WTC11 (cell line): ENCODE measurements around the gene AADAC. TPM values are rescaled to one million over a fixed set of nuclear protein-coding genes. Genes with fewer than 3 reads are reported as not detected.
A peak's percentile ranks its signal among the peaks of the same experiment; 100 is the strongest.

ENCODE experiments used
- ATAC-seq: fragments of 200-7000 bp; cut with Tn5 transposase; 2 replicates; pipeline ENCODE4 v1.10.0; 2021; ENCODE audit warnings: mild to moderate bottlenecking, moderate library complexity
- CTCF ChIA-PET: fragments of 300-600 bp; sonication (Branson Sonifier 250); formaldehyde crosslinking; loops from one replicate; lab custom pipeline; 2021; ENCODE audit warnings: antibody characterized with exemption; lab: Charles Lee
- POLR2A ChIA-PET: fragments of 350-600 bp; sonication (Branson Sonifier 250); formaldehyde crosslinking; loops from one replicate; lab custom pipeline; 2021; ENCODE audit warnings: antibody characterized with exemption; lab: Charles Lee
- DNase-seq: peaks from one replicate; pipeline ENCODE4 v3.0.0; 2021; ENCODE audit warnings: low spot score
- H3K27ac Mint-ChIP-seq: 2 replicates; pipeline ENCODE4 v1.8.0; 2021; ENCODE audit warnings: mixed read lengths
- H3K27me3 Mint-ChIP-seq: 2 replicates; pipeline ENCODE4 v1.8.0; 2021; ENCODE audit warnings: low read depth, mild to moderate bottlenecking, moderate library complexity, mixed read lengths
- H3K36me3 Mint-ChIP-seq: 2 replicates; pipeline ENCODE4 v1.8.0; 2021; ENCODE audit warnings: mixed read lengths
- H3K4me1 Mint-ChIP-seq: 2 replicates; pipeline ENCODE4 v1.8.0; 2022; ENCODE audit warnings: mixed read lengths
- H3K4me3 Mint-ChIP-seq: 2 replicates; pipeline ENCODE4 v1.8.0; 2021; ENCODE audit warnings: mild to moderate bottlenecking, moderate library complexity, mixed read lengths
- H3K9me3 Mint-ChIP-seq: 2 replicates; pipeline ENCODE4 v1.8.0; 2021; ENCODE audit warnings: mixed read lengths
- ATF1 ChIP-seq: sonication (generic); formaldehyde crosslinking; IDR thresholded peaks from 2 replicates; pipeline ENCODE4 v1.8.1; 2023; ENCODE audit warnings: mild to moderate bottlenecking, moderate library complexity, missing genetic modification reagents
- CREM ChIP-seq: sonication (generic); formaldehyde crosslinking; IDR thresholded peaks from 2 replicates; pipeline ENCODE4 v1.8.1; 2022; ENCODE audit warnings: mild to moderate bottlenecking, missing genetic modification reagents, moderate library complexity
- FOXK1 ChIP-seq: sonication (generic); formaldehyde crosslinking; IDR thresholded peaks from 2 replicates; pipeline ENCODE4 v1.8.0; 2022; ENCODE audit warnings: mild to moderate bottlenecking, moderate library complexity, missing genetic modification reagents
- FOXP4 ChIP-seq: sonication (generic); formaldehyde crosslinking; IDR thresholded peaks from 2 replicates; pipeline ENCODE4 v1.8.0; 2022; ENCODE audit warnings: mild to moderate bottlenecking, missing genetic modification reagents
- GABPB1 ChIP-seq: sonication (generic); formaldehyde crosslinking; IDR thresholded peaks from 2 replicates; pipeline ENCODE4 v1.8.1; 2023; ENCODE audit warnings: mild to moderate bottlenecking, missing genetic modification reagents
- MYBL2 ChIP-seq: sonication (generic); formaldehyde crosslinking; IDR thresholded peaks from 2 replicates; pipeline ENCODE4 v1.8.1; 2023; ENCODE audit warnings: mild to moderate bottlenecking, moderate library complexity, missing genetic modification reagents
- NR1H2 ChIP-seq: sonication (generic); formaldehyde crosslinking; IDR thresholded peaks from 2 replicates; pipeline ENCODE4 v1.9.0; 2021; ENCODE audit warnings: mild to moderate bottlenecking, moderate library complexity, missing genetic modification reagents
- OVOL2 ChIP-seq: fragments of 250-450 bp; sonication (Bioruptor Pico); IDR thresholded peaks from 2 replicates; pipeline ENCODE4 v1.9.0; 2021; ENCODE audit warnings: mild to moderate bottlenecking, borderline replicate concordance
- PRDM15 ChIP-seq: sonication (generic); formaldehyde crosslinking; IDR thresholded peaks from 2 replicates; pipeline ENCODE4 v1.8.0; 2022; ENCODE audit warnings: missing genetic modification reagents
- TCF7 ChIP-seq: sonication (generic); formaldehyde crosslinking; IDR thresholded peaks from 2 replicates; pipeline ENCODE4 v1.8.0; 2022; ENCODE audit warnings: mild to moderate bottlenecking, low read depth, missing genetic modification reagents, moderate library complexity
- TP53 ChIP-seq: sonication (generic); formaldehyde crosslinking; IDR thresholded peaks from 2 replicates; pipeline ENCODE4 v1.8.1; 2023; ENCODE audit warnings: mild to moderate bottlenecking, missing genetic modification reagents
- ZBTB21 ChIP-seq: sonication (generic); formaldehyde crosslinking; IDR thresholded peaks from 2 replicates; pipeline ENCODE4 v1.8.1; 2023; ENCODE audit warnings: mild to moderate bottlenecking, missing genetic modification reagents, borderline replicate concordance
- ZNF138 ChIP-seq: sonication (generic); formaldehyde crosslinking; conservative IDR thresholded peaks from 2 replicates; pipeline ENCODE4 v1.8.1; 2022; ENCODE audit warnings: mild to moderate bottlenecking, moderate library complexity, missing genetic modification reagents
- ZNF232 ChIP-seq: sonication (generic); formaldehyde crosslinking; IDR thresholded peaks from 2 replicates; pipeline ENCODE4 v1.8.0; 2022; ENCODE audit warnings: mild to moderate bottlenecking, missing genetic modification reagents
- ZNF281 ChIP-seq: sonication (generic); formaldehyde crosslinking; IDR thresholded peaks from 2 replicates; pipeline ENCODE4 v1.8.0; 2023; ENCODE audit warnings: mild to moderate bottlenecking, missing genetic modification reagents
- total RNA-seq: library from RNA; stranded (reverse); gene quantifications from 3 replicates; pipeline ENCODE4 v1.2.3, GENCODE V29; 2021
- TF ChIP-seq, protein P1 (sequence below): sonication (generic); formaldehyde crosslinking; IDR thresholded peaks from 2 replicates; pipeline ENCODE4 v1.8.0; 2023; ENCODE audit warnings: missing genetic modification reagents
- TF ChIP-seq, protein P2 (sequence below): fragments of 250-450 bp; sonication (Bioruptor Pico); IDR thresholded peaks from 2 replicates; pipeline ENCODE4 v1.8.0; 2021; ENCODE audit warnings: mild to moderate bottlenecking
- TF ChIP-seq, protein P3 (sequence below): fragments of 200-600 bp; IDR thresholded peaks from 2 replicates; pipeline ENCODE4 v1.8.0; 2022; ENCODE audit warnings: antibody characterized with exemption
- TF ChIP-seq, protein P4 (sequence below): sonication (generic); formaldehyde crosslinking; IDR thresholded peaks from 2 replicates; pipeline ENCODE4 v1.8.1; 2023; ENCODE audit warnings: mild to moderate bottlenecking, missing genetic modification reagents, moderate library complexity

AADAC gene
- total RNA-seq, 1 experiment from 2014 or later = 0.11 TPM

DNA sequence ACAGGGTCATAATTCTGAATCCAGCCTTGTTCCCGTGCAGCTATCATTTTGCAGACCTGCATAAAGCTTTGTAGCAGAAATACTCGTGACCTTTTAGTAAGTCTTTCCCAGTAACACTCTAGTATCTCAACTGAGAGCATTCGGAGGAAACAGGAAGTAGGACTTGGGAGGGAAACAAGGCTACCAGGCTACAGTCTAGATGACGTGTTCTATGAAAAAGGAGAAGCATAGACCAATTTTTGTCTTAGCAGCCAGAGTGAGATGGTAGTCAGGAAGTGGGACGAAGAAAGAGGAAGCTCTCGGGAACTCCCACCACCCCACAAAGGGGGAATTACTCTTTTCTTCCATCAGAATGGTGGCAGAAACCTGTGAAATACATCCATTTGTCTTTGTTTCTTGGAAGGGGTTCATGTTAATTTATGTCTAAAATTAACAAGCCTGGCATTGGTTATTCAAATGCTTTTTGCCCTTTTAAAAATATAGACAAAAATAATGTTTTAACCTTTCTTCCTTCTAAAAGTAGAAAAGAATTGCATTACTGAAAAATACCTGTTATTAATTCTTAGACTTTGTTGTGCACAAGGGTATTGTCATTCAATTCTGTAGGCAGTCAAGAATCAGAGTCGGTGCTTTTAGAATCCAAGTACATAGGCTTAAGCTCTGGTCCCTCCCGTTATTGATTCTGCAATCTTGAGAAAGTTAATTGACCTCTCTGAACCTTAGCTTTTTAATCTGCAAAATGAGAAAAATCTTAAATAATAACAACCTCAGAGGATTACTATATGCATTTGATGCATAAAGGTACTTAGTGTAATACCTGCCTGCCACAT, 57.9 kb downstream of the AADAC start:
- POLR2A ChIA-PET = no interaction called here
- TF ChIP-seq, protein P1, sequence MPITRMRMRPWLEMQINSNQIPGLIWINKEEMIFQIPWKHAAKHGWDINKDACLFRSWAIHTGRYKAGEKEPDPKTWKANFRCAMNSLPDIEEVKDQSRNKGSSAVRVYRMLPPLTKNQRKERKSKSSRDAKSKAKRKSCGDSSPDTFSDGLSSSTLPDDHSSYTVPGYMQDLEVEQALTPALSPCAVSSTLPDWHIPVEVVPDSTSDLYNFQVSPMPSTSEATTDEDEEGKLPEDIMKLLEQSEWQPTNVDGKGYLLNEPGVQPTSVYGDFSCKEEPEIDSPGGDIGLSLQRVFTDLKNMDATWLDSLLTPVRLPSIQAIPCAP (CRISPR knock-in tag) = no peak
- TF ChIP-seq, protein P2, sequence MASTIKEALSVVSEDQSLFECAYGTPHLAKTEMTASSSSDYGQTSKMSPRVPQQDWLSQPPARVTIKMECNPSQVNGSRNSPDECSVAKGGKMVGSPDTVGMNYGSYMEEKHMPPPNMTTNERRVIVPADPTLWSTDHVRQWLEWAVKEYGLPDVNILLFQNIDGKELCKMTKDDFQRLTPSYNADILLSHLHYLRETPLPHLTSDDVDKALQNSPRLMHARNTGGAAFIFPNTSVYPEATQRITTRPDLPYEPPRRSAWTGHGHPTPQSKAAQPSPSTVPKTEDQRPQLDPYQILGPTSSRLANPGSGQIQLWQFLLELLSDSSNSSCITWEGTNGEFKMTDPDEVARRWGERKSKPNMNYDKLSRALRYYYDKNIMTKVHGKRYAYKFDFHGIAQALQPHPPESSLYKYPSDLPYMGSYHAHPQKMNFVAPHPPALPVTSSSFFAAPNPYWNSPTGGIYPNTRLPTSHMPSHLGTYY (CRISPR knock-in tag) = no peak
- no peak for TF ChIP-seq ZNF232 (CRISPR knock-in tag)
- TF ChIP-seq GABPB1 = no peak
- TF ChIP-seq ZNF138 = no peak
- TF ChIP-seq CREM (CRISPR knock-in tag) = no peak
- TF ChIP-seq, protein P3, sequence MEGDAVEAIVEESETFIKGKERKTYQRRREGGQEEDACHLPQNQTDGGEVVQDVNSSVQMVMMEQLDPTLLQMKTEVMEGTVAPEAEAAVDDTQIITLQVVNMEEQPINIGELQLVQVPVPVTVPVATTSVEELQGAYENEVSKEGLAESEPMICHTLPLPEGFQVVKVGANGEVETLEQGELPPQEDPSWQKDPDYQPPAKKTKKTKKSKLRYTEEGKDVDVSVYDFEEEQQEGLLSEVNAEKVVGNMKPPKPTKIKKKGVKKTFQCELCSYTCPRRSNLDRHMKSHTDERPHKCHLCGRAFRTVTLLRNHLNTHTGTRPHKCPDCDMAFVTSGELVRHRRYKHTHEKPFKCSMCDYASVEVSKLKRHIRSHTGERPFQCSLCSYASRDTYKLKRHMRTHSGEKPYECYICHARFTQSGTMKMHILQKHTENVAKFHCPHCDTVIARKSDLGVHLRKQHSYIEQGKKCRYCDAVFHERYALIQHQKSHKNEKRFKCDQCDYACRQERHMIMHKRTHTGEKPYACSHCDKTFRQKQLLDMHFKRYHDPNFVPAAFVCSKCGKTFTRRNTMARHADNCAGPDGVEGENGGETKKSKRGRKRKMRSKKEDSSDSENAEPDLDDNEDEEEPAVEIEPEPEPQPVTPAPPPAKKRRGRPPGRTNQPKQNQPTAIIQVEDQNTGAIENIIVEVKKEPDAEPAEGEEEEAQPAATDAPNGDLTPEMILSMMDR = no peak
- TF ChIP-seq TCF7 (CRISPR knock-in tag) = no peak
- no peak for TF ChIP-seq ZNF281
- no peak for TF ChIP-seq NR1H2
- no peak for TF ChIP-seq ATF1 (CRISPR knock-in tag)
- no peak for TF ChIP-seq PRDM15 (CRISPR knock-in tag)
- no peak for TF ChIP-seq FOXP4
- no peak for TF ChIP-seq OVOL2 (CRISPR knock-in tag)
- TF ChIP-seq, protein P4, sequence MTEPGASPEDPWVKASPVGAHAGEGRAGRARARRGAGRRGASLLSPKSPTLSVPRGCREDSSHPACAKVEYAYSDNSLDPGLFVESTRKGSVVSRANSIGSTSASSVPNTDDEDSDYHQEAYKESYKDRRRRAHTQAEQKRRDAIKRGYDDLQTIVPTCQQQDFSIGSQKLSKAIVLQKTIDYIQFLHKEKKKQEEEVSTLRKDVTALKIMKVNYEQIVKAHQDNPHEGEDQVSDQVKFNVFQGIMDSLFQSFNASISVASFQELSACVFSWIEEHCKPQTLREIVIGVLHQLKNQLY (CRISPR knock-in tag) = no peak
- TF ChIP-seq MYBL2 (CRISPR knock-in tag) = no peak
- no peak for TF ChIP-seq TP53 (CRISPR knock-in tag)
- no peak for TF ChIP-seq FOXK1 (CRISPR knock-in tag)
- TF ChIP-seq ZBTB21 (CRISPR knock-in tag) = no peak
- H3K27ac Mint-ChIP-seq = peak overlapping the region; percentile 83
- peaks cover 11% of the 10 kb centered on the region for H3K4me1 Mint-ChIP-seq
- H3K4me3 Mint-ChIP-seq = no peak overlapping the region
- DNase-seq (no peak), ATAC-seq (no peak)
- no peaks in the 10 kb centered on the region for H3K27me3 Mint-ChIP-seq
- CTCF ChIA-PET = no interaction called here
- H3K36me3 Mint-ChIP-seq = no peaks in the 10 kb centered on the region
- H3K9me3 Mint-ChIP-seq = no peaks in the 10 kb centered on the region
